Cardiac fibroblast (primary cell): Measurements from ENCODE around the gene SLC23A2.

Experiments used
- DNase-seq, 2 donors: peaks; one replicate each; pipeline versions ENCODE4 v3.0.0 to v3.0.0-alpha.2; 2010; ENCODE audit warnings: low read depth in 2 of 2
- H3K4me3 ChIP-seq, 2 donors: replicated peaks in 1 of 2; 1 replicate in 1 of 2; 2 replicates in 1 of 2; pipeline ENCODE4 v1.5.1; 2011; ENCODE audit warnings: low read depth in 2 of 2, low read length in 2 of 2, mild to moderate bottlenecking in 2 of 2, moderate library complexity in 1 of 2
- TF ChIP-seq, protein P1 (sequence below): IDR thresholded peaks from one replicate; pipeline ENCODE4 v1.5.1; 2011; ENCODE audit warnings: low read depth, mild to moderate bottlenecking, low read length, inconsistent platforms

The SLC23A2 gene

DNA sequence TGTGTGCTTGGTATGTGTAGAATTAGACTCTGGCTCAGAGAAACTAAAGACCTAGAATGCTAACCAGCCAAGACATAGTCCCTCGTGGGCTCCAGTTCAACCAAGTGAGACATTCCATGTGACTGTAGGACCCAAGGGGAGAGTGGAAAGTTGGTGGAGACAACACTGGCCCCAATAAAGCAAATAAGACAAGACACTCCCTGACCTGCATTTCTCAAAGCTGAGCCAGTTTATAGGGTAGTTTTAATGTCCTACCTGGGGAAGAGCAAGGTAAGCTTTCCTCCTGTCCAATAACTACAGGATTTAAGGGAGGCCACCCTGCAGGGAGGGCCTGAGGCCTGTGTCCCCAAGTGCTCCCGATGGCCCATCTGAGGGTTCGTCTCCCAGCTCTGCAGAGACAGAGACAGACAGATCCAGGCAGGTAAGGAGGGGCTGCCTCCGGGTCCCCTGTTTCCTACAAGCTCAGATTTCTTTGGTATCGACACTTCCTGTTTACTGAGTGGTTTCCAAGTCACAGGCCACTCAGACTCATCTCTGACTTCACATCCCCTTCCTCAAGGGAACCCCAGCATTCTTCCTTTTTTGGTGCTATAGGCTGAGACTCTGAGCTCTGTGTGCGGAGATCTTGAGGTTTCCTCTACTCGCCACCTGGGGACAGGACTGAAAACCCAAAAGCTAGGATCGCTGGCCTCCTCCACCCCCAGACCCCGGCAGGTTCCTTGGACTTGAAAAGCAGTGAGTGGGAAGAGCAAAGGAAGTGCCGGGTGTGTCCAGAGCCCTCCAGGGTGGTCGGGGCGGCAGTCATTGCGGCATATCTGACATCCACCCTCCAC is 187.2 kb downstream of the SLC23A2 start:
- H3K4me3 ChIP-seq: no peak overlapping the region
- DNase-seq: peak in 1 of 2 donors; percentile 38
- TF ChIP-seq, protein P1, sequence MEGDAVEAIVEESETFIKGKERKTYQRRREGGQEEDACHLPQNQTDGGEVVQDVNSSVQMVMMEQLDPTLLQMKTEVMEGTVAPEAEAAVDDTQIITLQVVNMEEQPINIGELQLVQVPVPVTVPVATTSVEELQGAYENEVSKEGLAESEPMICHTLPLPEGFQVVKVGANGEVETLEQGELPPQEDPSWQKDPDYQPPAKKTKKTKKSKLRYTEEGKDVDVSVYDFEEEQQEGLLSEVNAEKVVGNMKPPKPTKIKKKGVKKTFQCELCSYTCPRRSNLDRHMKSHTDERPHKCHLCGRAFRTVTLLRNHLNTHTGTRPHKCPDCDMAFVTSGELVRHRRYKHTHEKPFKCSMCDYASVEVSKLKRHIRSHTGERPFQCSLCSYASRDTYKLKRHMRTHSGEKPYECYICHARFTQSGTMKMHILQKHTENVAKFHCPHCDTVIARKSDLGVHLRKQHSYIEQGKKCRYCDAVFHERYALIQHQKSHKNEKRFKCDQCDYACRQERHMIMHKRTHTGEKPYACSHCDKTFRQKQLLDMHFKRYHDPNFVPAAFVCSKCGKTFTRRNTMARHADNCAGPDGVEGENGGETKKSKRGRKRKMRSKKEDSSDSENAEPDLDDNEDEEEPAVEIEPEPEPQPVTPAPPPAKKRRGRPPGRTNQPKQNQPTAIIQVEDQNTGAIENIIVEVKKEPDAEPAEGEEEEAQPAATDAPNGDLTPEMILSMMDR: no peak

DNA sequence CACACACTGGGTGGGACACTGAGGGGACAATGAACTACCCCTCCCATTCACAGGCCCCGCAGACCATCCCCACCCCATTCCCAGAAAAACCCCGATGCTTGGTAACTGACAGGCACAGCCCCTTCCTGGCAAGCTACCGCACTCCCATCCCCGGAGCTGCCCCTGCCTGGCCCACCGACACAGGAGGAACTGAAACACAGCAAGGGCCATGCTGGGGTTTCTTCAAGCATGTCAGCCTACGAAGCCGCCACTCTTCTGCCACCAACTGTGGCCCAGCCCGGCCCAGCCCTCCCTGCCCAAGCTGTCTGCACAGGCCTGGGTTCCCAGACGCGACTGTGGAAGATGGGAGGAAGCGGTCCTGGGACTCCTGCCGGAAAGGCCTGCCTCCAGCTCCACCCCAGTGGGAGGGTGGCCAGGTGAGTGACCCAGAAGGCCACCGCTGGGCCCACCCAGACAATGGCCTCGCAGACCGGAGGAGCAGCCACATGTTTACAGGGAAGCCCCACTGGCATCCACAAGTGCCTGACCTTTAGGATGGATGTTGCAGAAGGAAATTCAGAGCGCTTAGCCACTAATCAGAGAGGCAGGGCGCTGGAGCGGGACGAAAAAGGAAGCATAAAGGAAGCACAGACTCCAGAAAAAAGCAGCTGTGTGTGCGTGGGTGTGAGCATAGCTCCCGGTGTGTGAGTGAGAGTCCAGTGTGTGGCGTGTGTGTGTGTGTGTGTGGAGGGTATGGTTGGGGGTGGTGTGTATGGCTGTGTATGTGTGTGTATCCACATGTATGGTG is 188.0 kb downstream of the SLC23A2 start:
- DNase-seq: peak in 1 of 2 donors; percentile 16
- H3K4me3 ChIP-seq: no peak overlapping the region
- TF ChIP-seq, protein P1: no peak

DNA sequence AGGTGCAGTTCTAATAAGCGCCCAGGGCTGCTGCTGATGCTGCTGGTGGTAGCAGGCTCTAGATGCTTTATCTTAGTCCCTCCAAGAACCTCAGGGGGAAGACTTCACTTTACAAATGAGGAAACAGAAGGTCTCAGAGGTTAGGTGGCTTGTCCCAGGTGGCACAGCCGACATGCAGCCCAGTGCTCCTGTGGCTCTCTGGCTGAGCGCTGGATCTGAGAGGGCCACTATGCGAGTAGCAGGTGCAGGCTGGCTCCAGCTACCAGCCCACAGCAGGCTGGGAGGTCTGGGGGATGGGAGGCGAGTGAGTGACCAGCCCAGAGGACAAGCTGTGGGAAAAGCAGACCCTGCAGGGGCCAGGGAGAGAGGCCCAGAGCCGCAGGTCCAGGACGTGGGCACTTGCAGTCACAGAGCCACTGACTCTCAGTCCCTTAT is 188.7 kb downstream of the SLC23A2 start:
- no peak overlapping the region for H3K4me3 ChIP-seq
- TF ChIP-seq, protein P1: no peak
- DNase-seq: no peak

DNA sequence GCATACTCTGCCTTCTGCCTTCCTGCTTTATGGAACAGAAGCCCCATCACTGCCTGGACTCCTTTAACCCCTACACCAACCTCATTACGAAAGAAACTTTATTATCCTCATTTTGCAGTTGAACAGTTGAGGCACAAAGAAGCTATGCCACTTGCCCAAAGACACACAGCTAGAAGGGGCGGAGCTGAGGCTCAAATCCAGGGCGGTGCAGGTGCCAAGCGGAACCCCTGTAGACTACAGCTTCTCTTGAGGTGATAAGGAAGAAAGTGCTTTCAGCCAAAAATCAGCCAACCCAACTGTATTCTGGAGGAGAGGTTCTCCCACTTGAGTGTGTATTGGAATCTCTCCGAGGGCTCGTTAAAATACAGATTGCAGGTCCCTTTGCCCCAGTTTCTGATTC is 189.1 kb downstream of the SLC23A2 start:
- no peak overlapping the region for H3K4me3 ChIP-seq
- TF ChIP-seq, protein P1: no peak
- DNase-seq: no peak

DNA sequence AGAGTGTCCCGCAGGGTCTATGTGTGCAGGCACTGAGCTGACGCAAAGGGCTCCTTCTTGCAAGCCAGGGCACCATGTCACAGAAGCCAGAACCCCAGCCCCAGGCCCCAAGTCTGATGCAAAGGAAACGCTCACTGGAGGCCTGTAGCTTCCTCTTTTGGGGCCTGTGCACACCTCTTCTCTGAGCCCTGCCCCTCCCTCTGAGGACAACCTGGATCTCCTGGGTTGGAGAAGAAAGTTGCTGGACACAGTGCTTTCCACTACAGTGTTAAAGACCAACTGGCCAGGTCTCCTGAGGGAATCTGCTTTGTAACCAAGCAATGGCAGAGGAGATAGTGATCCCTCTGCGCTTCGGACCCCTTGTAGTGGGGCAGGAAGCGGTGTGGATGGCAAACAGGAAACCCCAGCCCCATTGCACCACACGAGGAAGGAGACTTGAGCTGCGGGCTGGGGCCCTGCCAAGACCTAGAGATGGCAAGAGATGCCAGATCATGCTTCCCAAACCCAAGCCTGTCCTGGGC is 189.6 kb downstream of the SLC23A2 start:
- DNase-seq: no peak
- H3K4me3 ChIP-seq: no peak overlapping the region
- TF ChIP-seq, protein P1: no peak

DNA sequence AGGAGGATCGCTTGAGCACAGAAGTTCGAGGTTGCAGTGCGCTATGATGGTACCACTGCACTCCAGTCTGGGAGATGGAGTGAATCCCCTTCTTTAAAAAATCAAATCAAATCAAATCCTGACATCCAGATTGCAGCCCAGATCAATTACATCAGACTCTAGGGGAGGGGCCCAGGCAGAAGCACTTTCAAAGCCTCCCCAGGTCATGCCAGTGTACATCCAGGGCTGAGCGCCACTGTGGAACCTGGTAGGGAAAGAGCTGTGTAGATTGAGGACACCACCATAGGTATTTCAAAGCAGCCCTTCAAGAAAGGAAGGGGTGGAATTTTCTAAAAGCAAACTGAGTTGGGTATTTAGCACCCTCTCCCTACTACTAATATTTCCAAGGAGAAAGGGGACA is 190.1 kb downstream of the SLC23A2 start:
- no peak for DNase-seq
- TF ChIP-seq, protein P1: no peak
- H3K4me3 ChIP-seq: no peak overlapping the region
